NOMO-1 (cell line): Measurements from ENCODE around the gene ANGPTL4.
A peak's percentile ranks its signal among the peaks of the same experiment; 100 is the strongest.
"Not testable (repeated sequence)": the region's sequence is repeated elsewhere in the genome, so short reads cannot be mapped to it uniquely, and the experiment has no call there.

Experiments
- DNase-seq, 2 experiments: peaks; one replicate each; lab custom pipeline; 2025; ENCODE audit not compliant: unreplicated experiment in 2 of 2; lab: John Stamatoyannopoulos, UW

The ANGPTL4 gene

GRCh38 chr19:8333767-8334457, 30.0 kb upstream of the ANGPTL4 start:
- DNase-seq, result no peak

DNA sequence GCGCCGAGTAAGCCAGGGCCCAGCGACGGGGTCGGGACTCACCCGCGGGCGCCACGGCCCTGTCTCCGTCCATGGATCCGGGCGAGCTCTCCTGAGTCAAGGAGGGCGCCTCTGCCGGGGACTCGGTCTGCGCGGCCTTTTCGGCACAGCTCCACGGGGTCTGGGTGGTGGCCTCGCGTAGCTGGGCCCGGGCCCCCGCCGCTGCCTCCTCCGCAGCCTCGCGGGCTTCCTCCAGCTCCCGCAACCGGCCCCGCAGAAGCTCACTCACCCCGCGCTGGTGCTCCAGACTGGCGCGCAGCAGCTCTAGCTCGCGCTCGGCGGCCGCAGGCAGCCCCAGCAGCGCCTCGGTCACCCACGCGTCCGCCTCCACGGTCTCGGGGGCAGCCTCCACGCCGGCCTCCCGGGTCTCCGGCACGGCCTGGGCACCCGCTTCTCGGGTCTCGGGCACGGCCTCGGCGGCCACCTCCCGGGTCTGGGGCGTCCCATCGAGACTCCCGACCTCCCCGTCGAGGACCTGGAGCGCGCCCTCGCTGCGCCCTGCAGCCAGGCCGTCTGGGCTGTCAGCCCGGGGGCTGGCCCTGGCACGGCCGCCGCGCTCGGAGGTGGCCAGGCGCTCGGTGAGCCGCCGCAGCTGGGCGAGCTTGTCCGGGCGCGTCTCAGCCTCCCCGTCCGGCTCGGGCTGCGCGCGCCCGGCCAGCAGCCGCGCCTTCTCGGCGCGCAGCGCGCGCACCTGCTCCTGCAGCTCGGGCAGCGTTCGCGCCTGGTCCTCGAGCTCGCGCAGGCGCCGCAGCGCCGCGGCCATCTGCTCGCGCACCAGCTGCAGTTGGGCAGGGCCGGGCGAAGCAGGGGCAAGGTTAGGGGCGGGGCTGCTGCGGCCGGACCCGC, 29.3 kb upstream of the ANGPTL4 start:
- DNase-seq, result peak; percentile 36 to 63

DNA sequence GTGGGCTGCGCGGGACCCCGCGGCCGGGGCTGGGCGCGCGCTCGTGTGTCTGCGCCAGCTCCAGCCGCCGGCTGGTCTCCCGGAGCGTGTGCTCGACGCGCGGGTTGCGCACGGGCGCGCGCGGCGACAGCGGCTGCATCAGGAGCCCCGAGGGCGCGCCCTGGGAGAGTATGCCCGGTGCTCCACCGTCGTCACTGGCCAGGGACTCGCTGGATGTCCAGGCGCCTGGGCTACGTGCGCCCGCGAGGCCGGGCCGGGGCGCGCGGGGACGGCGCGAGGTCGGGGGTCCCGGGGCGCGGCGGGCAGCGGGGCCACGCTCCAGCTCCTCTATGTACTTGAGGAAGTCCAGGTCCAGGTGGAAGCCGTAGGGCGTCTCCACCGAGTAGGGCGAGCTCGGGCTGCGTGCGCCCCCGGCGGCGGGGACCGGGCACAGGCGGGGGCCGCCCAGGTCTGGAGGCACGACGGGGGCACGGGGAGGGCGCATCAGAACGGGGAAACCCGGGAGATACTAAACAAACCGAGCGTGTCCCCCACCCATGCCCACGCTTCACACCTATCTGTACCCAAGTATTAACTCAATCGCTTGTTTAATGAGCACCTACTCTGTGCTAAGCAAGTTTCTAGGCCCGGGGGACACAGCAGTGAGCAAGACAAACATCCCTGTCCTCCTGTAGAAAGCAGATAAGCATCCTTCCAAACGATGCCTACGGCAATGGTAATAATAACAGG, 28.4 kb upstream of the ANGPTL4 start:
- DNase-seq, result no peak

DNA sequence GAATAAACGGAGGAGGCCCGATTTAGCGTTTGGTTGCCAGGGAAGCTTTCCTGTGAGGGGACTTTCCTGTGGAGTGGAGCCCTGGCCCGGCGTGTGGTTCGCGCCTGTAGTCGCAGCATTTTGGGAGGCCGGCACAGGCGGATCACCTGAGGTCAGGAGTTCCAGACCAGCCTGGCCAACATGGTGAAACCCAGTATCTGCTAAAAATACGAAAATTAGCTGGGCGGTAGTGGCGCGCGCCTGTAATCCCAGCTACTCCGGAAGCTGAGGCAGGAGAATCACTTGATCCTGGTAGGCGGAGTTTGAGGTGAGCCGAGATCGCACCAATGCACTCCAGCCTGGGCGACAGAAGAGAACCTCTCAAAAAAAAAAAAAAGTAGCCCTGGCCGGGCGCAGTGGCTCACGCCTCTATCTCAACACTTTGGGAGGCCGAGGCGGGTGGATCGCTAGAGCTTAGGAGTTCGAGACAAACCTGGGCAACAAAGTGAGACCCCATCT, 27.8 kb upstream of the ANGPTL4 start:
- no peak for DNase-seq

GRCh38 chr19:8336660-8337059, 27.3 kb upstream of the ANGPTL4 start:
- DNase-seq, result no peak

GRCh38 chr19:8337728-8338127, 26.2 kb upstream of the ANGPTL4 start:
- DNase-seq, result no peak

- no peak for DNase-seq
Measured at GRCh38 chr19:8338835-8339234, 25.1 kb upstream of the ANGPTL4 start.

DNA sequence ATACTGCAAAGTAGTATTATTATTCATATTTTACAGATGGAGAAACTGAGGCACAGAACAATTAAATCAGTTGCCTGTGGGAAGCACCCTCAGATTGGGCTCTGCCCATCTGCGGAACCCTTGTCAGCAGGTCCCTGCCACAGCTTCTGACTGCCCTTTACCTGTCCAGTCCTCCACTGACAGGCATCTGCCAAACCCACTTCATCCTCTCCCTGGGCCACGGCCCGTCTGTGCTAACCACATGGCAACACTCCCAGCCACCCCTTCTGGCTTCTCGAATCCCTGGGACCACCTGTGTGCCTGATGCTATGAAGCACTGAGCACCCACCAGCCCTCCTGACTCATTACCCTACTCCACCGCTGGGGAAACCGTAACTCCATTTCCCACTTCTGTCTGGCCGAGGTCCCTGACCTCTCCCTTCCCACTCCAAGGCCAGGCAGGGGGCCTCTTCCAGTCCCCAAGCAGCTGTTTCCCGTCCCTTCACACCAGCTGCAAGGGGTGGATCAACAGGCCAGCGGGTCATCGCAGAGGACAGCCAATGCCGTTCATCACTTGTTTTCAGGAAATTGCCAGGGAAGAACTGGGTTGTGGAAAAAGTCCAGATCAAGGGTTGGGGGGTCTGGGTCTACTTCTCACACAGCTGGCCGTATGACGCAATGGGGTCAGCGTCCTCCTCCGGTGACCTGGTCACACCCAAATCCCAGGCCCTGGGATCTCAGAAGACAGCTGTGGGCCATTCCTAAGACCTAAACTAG, 23.4 kb upstream of the ANGPTL4 start:
- DNase-seq, result no peak

DNA sequence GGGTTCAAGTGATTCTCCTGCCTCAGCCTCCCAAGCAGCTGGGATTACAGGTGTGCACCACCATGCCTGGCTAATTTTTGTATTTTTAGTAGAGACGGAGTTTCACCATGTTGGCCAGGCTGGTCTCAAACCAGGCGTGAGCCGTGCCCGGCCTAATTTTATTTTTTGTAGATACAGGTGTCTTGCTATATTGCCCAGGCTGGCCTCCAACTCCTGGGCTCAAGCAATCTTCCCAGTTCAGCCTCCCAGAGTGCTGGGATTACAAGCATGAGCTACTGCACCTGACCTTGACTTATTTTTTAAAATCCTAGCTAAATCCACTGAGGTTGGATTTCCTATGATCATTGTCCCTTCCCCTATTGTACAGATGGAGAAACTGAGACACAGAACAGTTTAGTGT, 22.5 kb upstream of the ANGPTL4 start:
- not testable (repeated sequence) for DNase-seq

DNA sequence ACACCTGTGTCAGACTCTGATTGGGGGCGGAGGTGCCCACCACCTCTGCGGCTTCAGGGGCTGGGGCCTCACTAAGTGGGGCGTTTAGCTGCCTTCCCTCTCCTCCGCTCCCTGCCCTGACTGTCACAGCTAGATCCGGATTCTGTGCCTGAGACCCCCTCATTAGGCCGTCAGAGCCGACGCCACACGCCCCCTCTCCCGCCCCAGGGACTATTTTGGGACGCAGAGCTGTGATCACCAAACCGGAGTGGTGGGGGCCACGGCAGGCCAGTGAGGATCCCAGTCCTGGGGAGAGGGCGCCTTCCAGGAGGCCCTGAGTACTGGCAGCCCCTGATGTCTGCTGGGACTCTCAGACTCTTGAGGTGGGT, 21.7 kb upstream of the ANGPTL4 start:
- no peak for DNase-seq

GRCh38 chr19:8342684-8343482, 21.1 kb upstream of the ANGPTL4 start, which contains the start of gene KANK3:
KANK3 (minus strand) TSS chr19:8343262; CDS start chr19:8337828, 5,434 bp downstream.
- peak; percentile 80 to 89 for DNase-seq

DNA sequence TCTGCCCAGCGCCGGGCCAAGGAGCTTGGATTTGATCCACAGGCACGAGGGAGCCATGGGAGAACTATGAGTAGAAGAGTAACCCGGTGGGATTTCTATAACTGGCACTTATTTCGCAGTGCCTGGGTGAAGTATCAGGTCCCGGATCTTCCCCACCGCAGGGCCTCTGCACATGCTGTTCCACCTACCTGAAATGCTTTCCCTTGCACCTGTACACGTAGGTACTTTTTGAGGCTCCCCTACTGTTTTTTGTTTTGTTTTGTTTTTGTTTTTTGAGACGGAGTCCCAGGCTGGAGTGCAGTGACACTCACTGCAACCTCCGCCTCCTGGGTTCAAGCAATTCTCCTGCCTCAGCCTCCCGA, 20.5 kb upstream of the ANGPTL4 start:
- DNase-seq, result no peak

DNA sequence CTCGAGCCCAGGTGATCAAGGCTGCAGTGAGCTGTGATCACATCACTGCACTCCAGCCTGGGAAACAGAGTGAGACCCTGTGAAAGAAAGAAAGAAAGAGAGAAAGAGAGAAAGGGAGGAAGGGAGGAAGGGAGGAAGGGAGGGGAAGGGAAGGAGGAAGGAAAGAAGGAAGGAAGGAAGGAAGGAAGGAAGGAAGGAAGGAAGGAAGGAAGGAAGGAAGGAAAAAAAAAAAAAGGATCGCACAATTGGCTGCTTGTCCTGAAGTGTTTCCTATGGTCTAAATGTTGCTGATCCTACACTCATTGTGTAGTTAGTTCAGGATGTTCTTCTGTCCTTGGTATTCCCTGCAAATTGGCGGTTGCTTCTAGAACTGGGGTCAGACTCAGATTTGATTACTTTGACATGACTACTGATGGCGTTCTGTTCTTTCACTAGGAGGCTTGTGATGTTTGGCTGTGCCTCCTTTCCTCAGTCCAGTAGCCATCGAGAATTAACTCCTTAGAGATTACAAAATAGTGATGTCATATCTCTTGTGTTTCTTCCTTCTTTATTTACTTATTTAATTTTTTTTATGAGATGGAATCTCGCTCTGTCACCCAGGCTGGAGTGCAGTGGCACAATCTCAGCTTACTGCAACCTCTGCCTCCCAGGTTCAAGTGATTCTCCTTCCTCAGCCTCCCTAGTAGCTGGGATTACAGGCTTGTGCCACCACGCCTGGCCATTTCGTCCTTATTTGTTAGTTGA, 14.2 kb upstream of the ANGPTL4 start:
- DNase-seq, result not testable (repeated sequence)

GRCh38 chr19:8352134-8352827, 11.7 kb upstream of the ANGPTL4 start:
- DNase-seq, result no peak

DNA sequence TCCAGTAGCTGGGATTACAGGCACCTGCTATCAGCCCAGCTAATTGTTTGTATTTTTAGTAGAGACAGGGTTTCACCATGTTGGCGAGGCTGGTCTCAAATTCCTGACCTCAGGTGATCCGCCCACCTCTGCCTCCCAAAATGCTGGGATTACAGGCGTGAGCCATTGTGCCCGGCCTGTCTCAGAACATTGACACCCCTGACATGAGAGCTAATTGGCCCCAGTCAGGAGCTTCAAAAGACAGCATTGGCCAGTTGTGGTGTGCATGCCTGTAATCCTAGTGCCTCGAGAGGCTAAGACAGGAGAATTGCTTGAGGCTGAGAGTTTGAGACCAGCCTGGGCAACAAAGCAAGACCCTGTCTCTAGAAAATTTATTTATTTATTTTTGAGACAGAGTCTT, 11.1 kb upstream of the ANGPTL4 start:
- DNase-seq, result not testable (repeated sequence)

GRCh38 chr19:8355631-8356402, 8.1 kb upstream of the ANGPTL4 start:
- DNase-seq, result no peak

- no peak for DNase-seq
Measured at GRCh38 chr19:8357007-8357521, 6.9 kb upstream of the ANGPTL4 start.
